ENCODE results near the gene A2ML1. TPM values are rescaled to one million over a fixed set of nuclear protein-coding genes. Genes with fewer than 3 reads are reported as not detected.

The A2ML1 gene
- total RNA-seq, 1 donor from 2014 or later, result 194 TPM

DNA sequence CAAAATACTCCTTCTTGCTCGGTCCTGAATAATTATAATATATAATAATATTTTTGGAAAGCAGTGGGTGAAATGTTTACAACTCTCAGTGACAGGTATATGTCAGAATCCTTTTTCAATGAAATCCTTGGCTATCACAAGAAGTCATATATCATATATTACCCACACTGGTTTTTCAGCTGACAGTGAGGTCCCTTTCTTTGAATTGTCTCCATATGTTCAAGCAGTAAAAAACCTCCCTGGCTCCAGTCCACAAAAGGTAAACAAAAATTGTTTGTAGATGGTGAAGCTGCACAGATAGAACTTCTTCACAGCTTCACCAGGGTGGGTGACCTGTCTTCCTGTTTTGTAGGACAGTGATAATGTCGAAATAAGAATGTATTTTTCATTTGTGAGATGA is 44.0 kb downstream of the A2ML1 start:
- Histone ChIP-seq H3K9me3 (no peaks in the 10 kb centered on the region), H3K4me1 (no peaks in the 10 kb centered on the region)
- intact Hi-C loops (cut with DNase I), result no loop called here

GRCh38 chr12:8867009-8867408 is 44.6 kb downstream of the A2ML1 start:
- Histone ChIP-seq H3K27ac (no peak overlapping the region), H3K4me1 (no peaks in the 10 kb centered on the region), H3K9me3 (no peaks in the 10 kb centered on the region), H3K4me3 (no peak overlapping the region), H3K27me3 (no peaks in the 10 kb centered on the region), H3K36me3 (no peaks in the 10 kb centered on the region)
- DNase-seq (ENCODE audit: extremely low spot score in 2 of 2), result no peak
- intact Hi-C loops (cut with DNase I), result no loop called here
- TF ChIP-seq POLR2AphosphoS5 (IDR thresholded peaks at IDR 0.05; ENCODE audit: insufficient read depth in 1 of 2, low read depth in 1 of 2) (no peak), CTCF (IDR thresholded peaks at IDR 0.05) (no peak), POLR2A (IDR thresholded peaks at IDR 0.05) (no peak)

More for the DNA sequence above, 44.0 kb downstream of the A2ML1 start:
- H3K4me3 ChIP-seq, result no peak overlapping the region
- no peak for DNase-seq (ENCODE audit: extremely low spot score in 2 of 2)
- no peak overlapping the region for H3K27ac ChIP-seq
- H3K36me3 ChIP-seq, result no peaks in the 10 kb centered on the region
- TF ChIP-seq CTCF (IDR thresholded peaks at IDR 0.05) (no peak), POLR2A (IDR thresholded peaks at IDR 0.05) (no peak), POLR2AphosphoS5 (IDR thresholded peaks at IDR 0.05; ENCODE audit: insufficient read depth in 1 of 2, low read depth in 1 of 2) (no peak)
- no peaks in the 10 kb centered on the region for H3K27me3 ChIP-seq

GRCh38 chr12:8867786-8868185 is 45.4 kb downstream of the A2ML1 start:
- Histone ChIP-seq H3K9me3 (no peaks in the 10 kb centered on the region), H3K4me3 (no peak overlapping the region), H3K27me3 (no peaks in the 10 kb centered on the region), H3K27ac (no peak overlapping the region), H3K36me3 (no peaks in the 10 kb centered on the region), H3K4me1 (no peaks in the 10 kb centered on the region)
- TF ChIP-seq POLR2AphosphoS5 (IDR thresholded peaks at IDR 0.05; ENCODE audit: insufficient read depth in 1 of 2, low read depth in 1 of 2) (no peak), CTCF (IDR thresholded peaks at IDR 0.05) (no peak), POLR2A (IDR thresholded peaks at IDR 0.05) (no peak)
- no peak for DNase-seq (ENCODE audit: extremely low spot score in 2 of 2)
- intact Hi-C loops (cut with DNase I), result no loop called here

- no peaks in the 10 kb centered on the region for H3K36me3 ChIP-seq
- H3K4me3 ChIP-seq, result no peak overlapping the region
- no peaks in the 10 kb centered on the region for H3K4me1 ChIP-seq
- TF ChIP-seq CTCF (IDR thresholded peaks at IDR 0.05), result no peak
- TF ChIP-seq POLR2A (IDR thresholded peaks at IDR 0.05), result no peak
- no peak for TF ChIP-seq POLR2AphosphoS5 (IDR thresholded peaks at IDR 0.05; ENCODE audit: insufficient read depth in 1 of 2, low read depth in 1 of 2)
- H3K27me3 ChIP-seq, result no peaks in the 10 kb centered on the region
- no peaks in the 10 kb centered on the region for H3K9me3 ChIP-seq
- intact Hi-C loops (cut with DNase I), result no loop called here
- H3K27ac ChIP-seq, result no peak overlapping the region
- no peak for DNase-seq (ENCODE audit: extremely low spot score in 2 of 2)
These were observed 48.2 kb downstream of the A2ML1 start for GRCh38 chr12:8870586-8870985.

- Histone ChIP-seq H3K36me3 (no peaks in the 10 kb centered on the region), H3K27ac (no peak overlapping the region), H3K27me3 (no peaks in the 10 kb centered on the region), H3K4me3 (no peak overlapping the region), H3K4me1 (no peaks in the 10 kb centered on the region), H3K9me3 (no peaks in the 10 kb centered on the region)
- no peak for DNase-seq (ENCODE audit: extremely low spot score in 2 of 2)
- TF ChIP-seq CTCF (IDR thresholded peaks at IDR 0.05) (no peak), POLR2A (IDR thresholded peaks at IDR 0.05) (no peak), POLR2AphosphoS5 (IDR thresholded peaks at IDR 0.05; ENCODE audit: insufficient read depth in 1 of 2, low read depth in 1 of 2) (no peak)
- intact Hi-C loops (cut with DNase I), result no loop called here
These were observed 48.6 kb downstream of the A2ML1 start for GRCh38 chr12:8871068-8871467.
